Cardiac muscle cell (in vitro differentiated cells and primary cell): ENCODE data around the gene LCN2. TPM values are rescaled to one million over a fixed set of nuclear protein-coding genes. Genes with fewer than 3 reads are reported as not detected.
A peak's percentile ranks its signal among the peaks of the same experiment; 100 is the strongest.

Source experiments
- DNase-seq, 2 donors: peaks; one replicate each; pipeline versions ENCODE4 v3.0.0 to v3.0.0-alpha.2; 2010 to 2017; ENCODE audit warnings: low read depth in 1 of 2, low spot score in 1 of 2
- H3K27ac ChIP-seq: fragments of 200-600 bp; sonication (generic); 2 replicates; pipeline ENCODE4 v1.5.1; 2016
- H3K27me3 ChIP-seq: fragments of 200-600 bp; sonication (generic); 2 replicates; pipeline ENCODE4 v1.6.0; 2016; ENCODE audit warnings: control low read depth
- H3K36me3 ChIP-seq: fragments of 200-600 bp; sonication (generic); 2 replicates; pipeline ENCODE4 v1.5.1; 2016; ENCODE audit warnings: control low read depth
- H3K4me1 ChIP-seq: fragments of 200-600 bp; sonication (generic); 2 replicates; pipeline ENCODE4 v1.8.1; 2017; ENCODE audit warnings: low read depth, mild to moderate bottlenecking, mixed run types
- H3K4me3 ChIP-seq: fragments of 200-600 bp; sonication (generic); 2 replicates; pipeline ENCODE4 v1.5.1; 2016; ENCODE audit warnings: mild to moderate bottlenecking
- H3K9me3 ChIP-seq: fragments of 200-600 bp; sonication (generic); 2 replicates; pipeline ENCODE4 v1.5.1; 2017; ENCODE audit warnings: low read depth, mild to moderate bottlenecking, control low read depth
- CTCF ChIP-seq: IDR thresholded peaks from 2 replicates; pipeline ENCODE4 v1.5.1; 2012; ENCODE audit warnings: low read depth, mild to moderate bottlenecking, low read length
- polyA plus RNA-seq: library from polyadenylated mRNA; unstranded; fragments of >200 nt; fragmentation: Nextera tagmentation; extraction: Ambion mirVana; gene quantifications from 2 replicates; pipeline ENCODE4 v1.2.1, GENCODE V29; 2016
- total RNA-seq: library from RNA; depleted of rRNA; stranded (reverse); fragments of >200 nt; gene quantifications from 2 replicates; pipeline ENCODE4 v1.2.3, GENCODE V29; 2016

The LCN2 gene
- total and polyA plus RNA-seq, 2 experiments from 2014 or later, result not detected

GRCh38 chr9:128191406-128192046, 42.3 kb downstream of the LCN2 start, which contains the start of gene CIZ1:
TSS of gene CIZ1 (minus strand) at chr9:128191572. CDS start at chr9:128190857, 715 bp downstream.
- H3K27me3 ChIP-seq, result no peaks in the 10 kb centered on the region
- peak; percentile 84 to 86 for DNase-seq
- peak within 1 kb of the TSS; percentile 85 for H3K27ac ChIP-seq
- no peaks in the 10 kb centered on the region for H3K9me3 ChIP-seq
- TF ChIP-seq CTCF, result peak; percentile 73
- H3K36me3 ChIP-seq, result peaks cover 13% of the 10 kb centered on the region
- peak within 1 kb of the TSS; percentile 78 for H3K4me3 ChIP-seq
- peaks cover 11% of the 10 kb centered on the region for H3K4me1 ChIP-seq

DNA sequence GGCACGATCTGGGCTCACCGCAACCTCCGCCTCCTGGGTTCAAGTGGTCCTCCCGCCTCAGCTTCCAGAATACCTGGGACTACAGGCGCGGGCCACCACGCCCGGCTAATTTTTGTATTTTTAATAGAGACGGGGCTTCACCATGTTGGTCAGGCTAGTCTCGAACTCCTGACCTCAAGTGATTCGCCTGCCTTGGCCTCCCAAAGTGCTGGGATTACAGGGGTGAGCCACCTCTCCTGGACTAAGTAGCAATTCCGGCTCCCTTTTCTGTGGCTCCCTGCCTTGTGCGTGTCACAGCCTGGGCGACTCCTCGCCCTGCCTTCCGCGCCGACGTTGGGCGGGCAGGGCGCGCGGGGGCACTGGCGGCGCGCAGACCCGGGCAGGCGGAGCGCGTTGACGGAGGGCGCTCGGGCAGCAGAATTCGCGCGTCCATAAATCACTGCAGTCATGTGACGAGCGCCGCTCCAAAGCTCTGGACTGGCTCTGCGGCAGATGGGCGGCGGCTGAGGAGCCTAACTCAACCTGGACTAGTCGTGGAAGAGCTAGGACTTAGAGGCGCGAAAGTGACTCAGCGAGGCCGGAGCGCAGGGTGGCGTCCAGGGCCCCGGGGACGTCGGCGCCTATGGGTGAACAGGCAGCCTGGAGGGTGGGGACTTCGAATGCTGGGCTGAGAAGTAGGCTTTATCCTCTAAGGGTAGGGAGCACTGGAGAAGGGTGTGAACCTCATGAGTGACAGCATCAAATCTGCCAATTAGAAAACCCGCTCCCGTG, 43.5 kb downstream of the LCN2 start:
- H3K27ac ChIP-seq, result no peak overlapping the region
- peak in 1 of 2 donors; percentile 88 for DNase-seq
- peak; percentile 38 for TF ChIP-seq CTCF
- H3K27me3 ChIP-seq, result no peaks in the 10 kb centered on the region
- H3K4me1 ChIP-seq, result peaks cover 19% of the 10 kb centered on the region
- H3K36me3 ChIP-seq, result peaks cover 8% of the 10 kb centered on the region
- no peak overlapping the region for H3K4me3 ChIP-seq
- no peaks in the 10 kb centered on the region for H3K9me3 ChIP-seq

GRCh38 chr9:128193469-128194096, 44.3 kb downstream of the LCN2 start:
- Histone ChIP-seq H3K36me3 (peaks cover 8% of the 10 kb centered on the region), H3K27ac (no peak overlapping the region), H3K4me3 (no peak overlapping the region), H3K9me3 (no peaks in the 10 kb centered on the region), H3K4me1 (peaks cover 19% of the 10 kb centered on the region), H3K27me3 (no peaks in the 10 kb centered on the region)
- DNase-seq, result no peak
- no peak for TF ChIP-seq CTCF

DNA sequence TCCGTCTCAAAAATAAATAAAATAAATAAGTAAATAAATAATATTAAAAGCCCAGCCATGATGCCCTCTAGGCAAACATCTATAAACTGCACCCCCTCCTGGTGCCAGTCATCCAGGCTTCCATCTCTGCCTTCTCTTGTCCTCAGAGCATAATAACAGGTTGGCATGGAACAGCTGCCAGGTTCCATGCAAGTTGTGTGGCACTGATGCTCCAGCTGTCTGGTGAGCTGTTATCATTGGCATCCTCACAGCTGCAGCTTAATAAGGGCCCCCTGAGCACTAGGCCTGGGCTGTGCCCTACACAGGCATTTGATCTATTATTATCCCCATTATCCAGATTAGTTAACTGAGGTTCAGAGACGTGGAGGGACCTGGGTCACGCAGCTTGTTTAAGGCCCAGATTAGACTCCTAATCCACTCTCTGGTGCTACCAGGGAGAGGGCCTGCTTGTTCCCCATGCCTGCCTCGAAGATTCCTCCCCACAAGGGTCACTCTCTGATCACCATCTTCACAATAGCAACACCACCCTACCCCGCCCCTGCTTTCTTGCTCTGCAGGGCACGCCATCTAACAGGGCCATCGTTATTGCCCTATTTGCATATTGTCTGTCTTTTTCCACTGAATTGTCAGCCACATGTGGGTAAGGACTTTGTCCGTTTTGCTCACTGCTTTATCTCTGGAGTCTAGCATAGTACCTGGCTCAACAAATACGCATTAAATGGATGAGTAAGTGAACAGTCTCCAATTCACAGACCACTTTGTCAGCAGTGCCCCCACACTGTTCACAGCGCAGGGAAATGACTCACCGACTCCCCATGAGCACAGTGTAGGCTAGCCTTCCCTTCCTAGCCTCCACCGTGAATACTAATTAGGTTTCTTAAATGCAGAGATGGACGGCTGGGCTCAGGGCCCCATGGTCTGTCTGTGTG, 52.5 kb downstream of the LCN2 start:
- DNase-seq, result no peak
- no peak for TF ChIP-seq CTCF

DNA sequence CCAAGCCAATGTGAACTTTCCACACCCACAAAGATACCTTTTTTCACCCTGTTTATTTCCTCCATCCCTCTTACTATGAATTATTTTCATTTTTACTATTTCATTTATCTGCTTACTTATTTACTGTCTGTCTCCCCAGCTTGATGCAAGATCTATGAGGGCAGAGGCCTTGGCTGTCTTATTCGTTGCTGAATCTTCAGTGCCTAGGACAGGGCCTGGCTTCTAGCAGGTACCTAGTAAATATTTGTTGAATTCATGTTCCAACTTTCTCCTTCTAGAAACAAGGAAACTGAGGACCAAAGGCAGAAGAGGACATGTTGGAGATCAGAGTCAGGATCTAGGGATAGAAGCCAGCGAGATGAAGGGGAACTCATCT, 53.4 kb downstream of the LCN2 start:
- no peak for TF ChIP-seq CTCF
- Histone ChIP-seq H3K9me3 (no peaks in the 10 kb centered on the region), H3K4me3 (no peak overlapping the region), H3K27ac (no peak overlapping the region), H3K4me1 (no peaks in the 10 kb centered on the region), H3K36me3 (no peaks in the 10 kb centered on the region), H3K27me3 (no peaks in the 10 kb centered on the region)
- no peak for DNase-seq

More for the DNA sequence above, 52.5 kb downstream of the LCN2 start:
- no peak overlapping the region for H3K4me3 ChIP-seq
- no peaks in the 10 kb centered on the region for H3K36me3 ChIP-seq
- H3K27ac ChIP-seq, result no peak overlapping the region
- H3K27me3 ChIP-seq, result no peaks in the 10 kb centered on the region
- peaks cover 6% of the 10 kb centered on the region for H3K4me1 ChIP-seq
- no peaks in the 10 kb centered on the region for H3K9me3 ChIP-seq
